ENCODE data around the gene TTLL13. TPM values are rescaled to one million over a fixed set of nuclear protein-coding genes. Genes with fewer than 3 reads are reported as not detected.
"Not testable (repeated sequence)": the region's sequence is repeated elsewhere in the genome, so short reads cannot be mapped to it uniquely, and the experiment has no call there.

TTLL13 gene
- total RNA-seq, 1 donor from 2014 or later = not detected

GRCh38 chr15:90257776-90258175 is 8.4 kb downstream of the TTLL13 start:
- H3K4me3 ChIP-seq (ENCODE audit: low read depth, low read length) = no peak overlapping the region
- H3K36me3 ChIP-seq (ENCODE audit: control insufficient read depth, insufficient read depth, low read length) = no peaks in the 10 kb centered on the region
- TF ChIP-seq CTCF (IDR thresholded peaks at IDR 0.05; ENCODE audit: insufficient read depth, low read length, poor library complexity, severe bottlenecking) = no peak
- no peaks in the 10 kb centered on the region for H3K27me3 ChIP-seq (ENCODE audit: control insufficient read depth, insufficient read depth, low read length)
- DNase-seq (ENCODE audit: low read depth) = no peak

GRCh38 chr15:90259524-90259923 is 10.2 kb downstream of the TTLL13 start:
- no peak for DNase-seq (ENCODE audit: low read depth)
- H3K36me3 ChIP-seq (ENCODE audit: control insufficient read depth, insufficient read depth, low read length) = no peaks in the 10 kb centered on the region
- H3K27me3 ChIP-seq (ENCODE audit: control insufficient read depth, insufficient read depth, low read length) = no peaks in the 10 kb centered on the region
- no peak overlapping the region for H3K4me3 ChIP-seq (ENCODE audit: low read depth, low read length)
- no peak for TF ChIP-seq CTCF (IDR thresholded peaks at IDR 0.05; ENCODE audit: insufficient read depth, low read length, poor library complexity, severe bottlenecking)

- not testable (repeated sequence) for H3K36me3 ChIP-seq (ENCODE audit: control insufficient read depth, insufficient read depth, low read length)
These were observed 11.4 kb downstream of the TTLL13 start for GRCh38 chr15:90260731-90261130.

GRCh38 chr15:90261811-90262210 is 12.5 kb downstream of the TTLL13 start:
- H3K4me3 ChIP-seq (ENCODE audit: low read depth, low read length) = no peak overlapping the region
- no peak for DNase-seq (ENCODE audit: low read depth)

More at GRCh38 chr15:90260731-90261130, 11.4 kb downstream of the TTLL13 start:
- not testable (repeated sequence) for H3K4me3 ChIP-seq (ENCODE audit: low read depth, low read length); DNase-seq (ENCODE audit: low read depth); H3K27me3 ChIP-seq (ENCODE audit: control insufficient read depth, insufficient read depth, low read length)

GRCh38 chr15:90262426-90262825 is 13.1 kb downstream of the TTLL13 start:
- no peak for TF ChIP-seq CTCF (IDR thresholded peaks at IDR 0.05; ENCODE audit: insufficient read depth, low read length, poor library complexity, severe bottlenecking)
- DNase-seq (ENCODE audit: low read depth) = no peak

More at GRCh38 chr15:90261811-90262210, 12.5 kb downstream of the TTLL13 start:
- H3K27me3 ChIP-seq (ENCODE audit: control insufficient read depth, insufficient read depth, low read length) = no peaks in the 10 kb centered on the region
- TF ChIP-seq CTCF (IDR thresholded peaks at IDR 0.05; ENCODE audit: insufficient read depth, low read length, poor library complexity, severe bottlenecking) = no peak
- no peaks in the 10 kb centered on the region for H3K36me3 ChIP-seq (ENCODE audit: control insufficient read depth, insufficient read depth, low read length)

GRCh38 chr15:90264671-90265070 is 15.3 kb downstream of the TTLL13 start:
- Histone ChIP-seq H3K4me3 (ENCODE audit: low read depth, low read length) (peak overlapping the region; percentile 71), H3K27me3 (ENCODE audit: control insufficient read depth, insufficient read depth, low read length) (no peaks in the 10 kb centered on the region), H3K36me3 (ENCODE audit: control insufficient read depth, insufficient read depth, low read length) (no peaks in the 10 kb centered on the region)
- no peak for TF ChIP-seq CTCF (IDR thresholded peaks at IDR 0.05; ENCODE audit: insufficient read depth, low read length, poor library complexity, severe bottlenecking)
- no peak for DNase-seq (ENCODE audit: low read depth)

More at GRCh38 chr15:90262426-90262825, 13.1 kb downstream of the TTLL13 start:
- no peaks in the 10 kb centered on the region for H3K36me3 ChIP-seq (ENCODE audit: control insufficient read depth, insufficient read depth, low read length)
- no peak overlapping the region for H3K4me3 ChIP-seq (ENCODE audit: low read depth, low read length)
- H3K27me3 ChIP-seq (ENCODE audit: control insufficient read depth, insufficient read depth, low read length) = no peaks in the 10 kb centered on the region
